ENCODE measurements around the gene BHLHE40. TPM values are rescaled to one million over a fixed set of nuclear protein-coding genes. Genes with fewer than 3 reads are reported as not detected.

Gene BHLHE40
- total RNA-seq, 2 experiments from 2014 or later, result 167 to 182 TPM

DNA sequence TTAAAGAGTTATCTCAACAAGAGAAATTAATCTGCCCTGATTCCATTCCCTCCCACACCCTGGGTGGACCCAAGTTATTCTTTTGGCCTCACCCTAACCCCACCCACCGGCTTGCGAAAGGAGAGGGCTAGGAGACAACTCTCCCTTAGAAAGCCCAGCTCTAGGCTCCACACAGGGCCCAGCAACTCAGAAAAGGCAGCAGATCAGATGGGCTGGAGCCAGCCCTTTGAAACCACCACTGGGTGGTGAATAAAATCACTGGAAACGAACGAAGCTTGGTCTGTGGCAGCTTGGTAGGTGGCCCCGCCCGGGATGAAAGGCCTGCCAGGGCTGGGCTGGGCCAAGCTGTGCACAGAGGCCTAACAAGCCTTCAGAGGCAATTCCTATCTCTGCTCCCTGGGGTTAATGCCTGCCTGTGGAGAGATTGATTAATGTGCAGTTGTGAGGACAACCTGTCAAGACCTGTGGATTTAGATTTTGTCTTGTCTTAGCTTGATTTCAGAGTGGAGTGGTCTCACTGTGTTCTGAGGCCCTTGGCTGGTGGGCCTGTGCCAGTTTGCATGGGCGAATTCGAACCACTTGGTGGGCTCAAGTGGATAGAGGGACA, 38.8 kb downstream of the BHLHE40 start:
- ChIA-PET POLR2A (interaction anchor here (1.1 to 4.5 kb wide), 6 partner anchors 13 to 213 kb away, joined by 3 to 16 read pairs (median 3); partner anchors contain the start of gene BHLHE40), CTCF (interaction anchor here (0.8 to 3.4 kb wide), 4 partner anchors 9 to 306 kb away, joined by 3 to 23 read pairs (median 8); no protein-coding TSS in a partner anchor)
- TF ChIP-seq, protein P1, sequence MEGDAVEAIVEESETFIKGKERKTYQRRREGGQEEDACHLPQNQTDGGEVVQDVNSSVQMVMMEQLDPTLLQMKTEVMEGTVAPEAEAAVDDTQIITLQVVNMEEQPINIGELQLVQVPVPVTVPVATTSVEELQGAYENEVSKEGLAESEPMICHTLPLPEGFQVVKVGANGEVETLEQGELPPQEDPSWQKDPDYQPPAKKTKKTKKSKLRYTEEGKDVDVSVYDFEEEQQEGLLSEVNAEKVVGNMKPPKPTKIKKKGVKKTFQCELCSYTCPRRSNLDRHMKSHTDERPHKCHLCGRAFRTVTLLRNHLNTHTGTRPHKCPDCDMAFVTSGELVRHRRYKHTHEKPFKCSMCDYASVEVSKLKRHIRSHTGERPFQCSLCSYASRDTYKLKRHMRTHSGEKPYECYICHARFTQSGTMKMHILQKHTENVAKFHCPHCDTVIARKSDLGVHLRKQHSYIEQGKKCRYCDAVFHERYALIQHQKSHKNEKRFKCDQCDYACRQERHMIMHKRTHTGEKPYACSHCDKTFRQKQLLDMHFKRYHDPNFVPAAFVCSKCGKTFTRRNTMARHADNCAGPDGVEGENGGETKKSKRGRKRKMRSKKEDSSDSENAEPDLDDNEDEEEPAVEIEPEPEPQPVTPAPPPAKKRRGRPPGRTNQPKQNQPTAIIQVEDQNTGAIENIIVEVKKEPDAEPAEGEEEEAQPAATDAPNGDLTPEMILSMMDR (IDR thresholded peaks at IDR 0.05), result no peak
- Mint-ChIP-seq H3K4me3 (no peak overlapping the region), H3K9me3 (no peaks in the 10 kb centered on the region), H3K4me1 (ENCODE audit: low read depth) (peaks cover 45% of the 10 kb centered on the region), H3K36me3 (ENCODE audit: low read depth) (no peaks in the 10 kb centered on the region), H3K27me3 (no peaks in the 10 kb centered on the region), H3K27ac (peak overlapping the region; percentile 61)
- ATAC-seq (ENCODE audit: poor library complexity), result no peak
- Histone ChIP-seq H3K36me3 (ENCODE audit: insufficient read depth, low read length) (no peaks in the 10 kb centered on the region), H3K27me3 (ENCODE audit: control insufficient read depth in 1 of 2, insufficient read depth in 2 of 2, low read length in 2 of 2) (no peaks in the 10 kb centered on the region), H3K9me3 (ENCODE audit: control insufficient read depth in 1 of 2, insufficient read depth in 1 of 2, low read length in 2 of 2) (peaks cover 0 to 4% of the 10 kb centered on the region in 2 experiments), H3K4me1 (ENCODE audit: insufficient read depth, low read length) (peaks cover 56% of the 10 kb centered on the region), H3K27ac (ENCODE audit: low read depth in 1 of 2, low read length in 2 of 2) (no peak overlapping the region), H3K4me3 (ENCODE audit: low read length) (no peak overlapping the region)
- peak in 4 of 14 experiments; percentile 15 to 44 (median 22) for DNase-seq
- intact Hi-C loops (cut with DNase I, micrococcal nuclease), result loop anchor here in 1 of 2 experiments (5.0 kb wide), 1 partner anchor 186 kb away; no protein-coding TSS in a partner anchor

DNA sequence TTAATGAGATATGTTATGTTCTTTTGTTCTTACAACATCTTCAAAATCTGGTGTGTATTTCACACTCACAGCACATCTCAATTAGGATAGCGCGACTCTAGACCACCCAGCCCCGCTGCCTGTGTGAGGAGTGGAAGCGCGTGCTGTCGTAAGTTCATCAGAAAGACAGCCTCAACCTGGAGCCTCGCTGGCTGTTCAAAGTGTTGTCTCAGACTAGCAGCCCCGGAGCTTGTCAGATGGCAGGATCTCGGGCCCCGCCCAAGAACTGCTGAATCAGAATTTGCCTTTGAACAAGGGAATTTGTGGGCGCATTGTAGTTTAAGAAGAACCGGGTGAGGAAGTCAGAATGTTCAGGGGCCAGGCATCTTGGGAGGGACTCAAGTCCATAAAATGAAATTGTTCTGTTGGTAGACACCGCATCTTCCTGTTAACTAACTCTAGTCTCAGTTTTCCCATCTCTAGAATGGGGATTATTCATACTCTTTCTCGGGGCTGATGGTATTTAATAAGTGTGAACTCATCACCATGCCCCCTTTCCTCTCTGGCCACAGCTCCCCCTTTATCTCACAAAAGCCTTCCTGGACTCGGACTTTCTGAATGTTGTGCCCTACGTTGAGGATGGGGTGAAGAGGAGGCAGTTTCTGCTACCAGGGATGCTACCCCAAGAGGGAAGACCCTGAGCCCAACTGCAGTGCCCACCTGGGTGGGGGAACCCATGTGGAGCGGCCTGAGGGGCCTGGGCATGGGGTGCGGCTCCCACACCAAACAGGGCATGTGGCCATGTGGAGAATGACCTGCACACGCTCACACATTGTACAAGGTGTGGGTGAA, 40.4 kb downstream of the BHLHE40 start:
- Mint-ChIP-seq H3K4me3 (peak overlapping the region; percentile 7), H3K27me3 (no peaks in the 10 kb centered on the region), H3K27ac (peak overlapping the region; percentile 40), H3K4me1 (ENCODE audit: low read depth) (peaks cover 45% of the 10 kb centered on the region), H3K36me3 (ENCODE audit: low read depth) (no peaks in the 10 kb centered on the region), H3K9me3 (no peaks in the 10 kb centered on the region)
- H3K27ac ChIP-seq (ENCODE audit: low read depth in 1 of 2, low read length in 2 of 2), result peak overlapping the region in 1 of 2 donors; percentile 25
- TF ChIP-seq, protein P1 (IDR thresholded peaks at IDR 0.05), result no peak
- H3K27me3 ChIP-seq (ENCODE audit: control insufficient read depth in 1 of 2, insufficient read depth in 2 of 2, low read length in 2 of 2), result no peaks in the 10 kb centered on the region
- DNase-seq (peak; percentile 66 to 91 (median 78)), ATAC-seq (ENCODE audit: poor library complexity) (peak; percentile 92)
- intact Hi-C loops (cut with DNase I, micrococcal nuclease), result loop anchor here in 1 of 2 experiments (1.0 to 5.0 kb wide), 2 partner anchors 32 to 187 kb away; no protein-coding TSS in a partner anchor
- ChIA-PET POLR2A (interaction anchor here (0.6 to 4.5 kb wide), 8 partner anchors 19 to 293 kb away, joined by 3 to 16 read pairs (median 5); partner anchors contain the start of gene BHLHE40), CTCF (interaction anchor here (1.0 to 4.6 kb wide), 3 partner anchors 39 to 308 kb away, joined by 3 to 20 read pairs (median 4); no protein-coding TSS in a partner anchor)
- H3K4me3 ChIP-seq (ENCODE audit: low read length), result no peak overlapping the region
- peaks cover 53% of the 10 kb centered on the region for H3K4me1 ChIP-seq (ENCODE audit: insufficient read depth, low read length)
- no peaks in the 10 kb centered on the region for H3K36me3 ChIP-seq (ENCODE audit: insufficient read depth, low read length)
- peaks cover 0 to 4% of the 10 kb centered on the region in 2 experiments for H3K9me3 ChIP-seq (ENCODE audit: control insufficient read depth in 1 of 2, insufficient read depth in 1 of 2, low read length in 2 of 2)

DNA sequence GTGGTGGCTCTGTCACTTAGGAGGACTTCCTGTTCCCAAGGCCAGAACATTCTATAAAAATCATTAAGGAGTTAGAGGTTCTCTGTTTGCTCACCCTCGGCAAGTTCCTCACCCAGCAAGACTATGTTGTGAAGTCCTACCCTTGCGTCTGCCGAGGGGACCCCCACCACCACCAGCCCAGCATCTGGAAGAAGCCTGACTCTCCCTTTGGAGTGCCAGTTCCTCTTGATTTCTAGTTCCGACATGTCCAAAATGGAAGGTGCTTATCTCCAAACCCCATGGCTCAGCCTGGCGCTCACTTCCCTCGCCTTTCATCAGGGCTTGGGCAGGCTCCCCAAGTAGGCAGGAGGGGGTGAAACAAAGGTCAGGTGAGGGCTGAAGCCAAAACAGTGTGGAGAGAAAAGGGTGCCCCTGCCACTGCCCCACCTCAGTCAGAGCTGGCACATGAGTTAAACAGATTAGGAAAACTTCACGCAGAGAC, 41.0 kb downstream of the BHLHE40 start:
- TF ChIP-seq, protein P1 (IDR thresholded peaks at IDR 0.05), result no peak
- no peaks in the 10 kb centered on the region for H3K36me3 ChIP-seq (ENCODE audit: insufficient read depth, low read length)
- H3K4me3 Mint-ChIP-seq, result no peak overlapping the region

More for the DNA sequence above, 41.0 kb downstream of the BHLHE40 start:
- Mint-ChIP-seq H3K4me1 (ENCODE audit: low read depth) (peaks cover 45% of the 10 kb centered on the region), H3K27ac (no peak overlapping the region), H3K36me3 (ENCODE audit: low read depth) (no peaks in the 10 kb centered on the region), H3K27me3 (no peaks in the 10 kb centered on the region), H3K9me3 (no peaks in the 10 kb centered on the region)
- DNase-seq (no peak), ATAC-seq (ENCODE audit: poor library complexity) (no peak)
- no peak overlapping the region for H3K4me3 ChIP-seq (ENCODE audit: low read length)
- peak overlapping the region in 1 of 2 donors; percentile 25 for H3K27ac ChIP-seq (ENCODE audit: low read depth in 1 of 2, low read length in 2 of 2)
- H3K9me3 ChIP-seq (ENCODE audit: control insufficient read depth in 1 of 2, insufficient read depth in 1 of 2, low read length in 2 of 2), result peaks cover 0 to 4% of the 10 kb centered on the region in 2 experiments
- CTCF ChIA-PET, result interaction anchor here (0.6 to 4.6 kb wide), 3 partner anchors 40 to 171 kb away, joined by 3 to 20 read pairs (median 3); no protein-coding TSS in a partner anchor
- intact Hi-C loops (cut with DNase I, micrococcal nuclease), result no loop called here
- H3K4me1 ChIP-seq (ENCODE audit: insufficient read depth, low read length), result peaks cover 53% of the 10 kb centered on the region
- no peaks in the 10 kb centered on the region for H3K27me3 ChIP-seq (ENCODE audit: control insufficient read depth in 1 of 2, insufficient read depth in 2 of 2, low read length in 2 of 2)
- POLR2A ChIA-PET, result interaction anchor here (4.5 kb wide), 1 partner anchor 36 kb away, joined by 16 read pairs; no protein-coding TSS in a partner anchor

All from CD4-positive, alpha-beta T cell (primary cell).